Adipocyte (in vitro differentiated cells): Measurements from ENCODE around the gene NUBPL.
"Not testable (repeated sequence)": the region's sequence is repeated elsewhere in the genome, so short reads cannot be mapped to it uniquely, and the experiment has no call there.

Experiments
- DNase-seq: peaks from one replicate; pipeline ENCODE4 v3.0.0-alpha.2; 2015; ENCODE audit warnings: low read depth
- H3K27me3 ChIP-seq: replicated peaks from 2 replicates; pipeline ENCODE4 v1.7.0; 2013; ENCODE audit warnings: mild to moderate bottlenecking, low read length, moderate library complexity; ENCODE audit not compliant: control insufficient read depth, insufficient read depth
- H3K36me3 ChIP-seq: 2 replicates; pipeline ENCODE4 v1.7.0; 2013; ENCODE audit warnings: low read length, mild to moderate bottlenecking, moderate library complexity; ENCODE audit not compliant: control insufficient read depth, insufficient read depth, severe bottlenecking
- H3K4me1 ChIP-seq: 2 replicates; pipeline ENCODE4 v1.7.0; 2013; ENCODE audit warnings: mild to moderate bottlenecking, low read length, moderate library complexity; ENCODE audit not compliant: control insufficient read depth, insufficient read depth
- H3K4me3 ChIP-seq: 2 replicates; pipeline ENCODE4 v1.7.0; 2013; ENCODE audit warnings: mild to moderate bottlenecking, low read length, moderate library complexity
- H3K9ac ChIP-seq: 2 replicates; pipeline ENCODE4 v1.7.0; 2013; ENCODE audit warnings: mild to moderate bottlenecking, low read length, moderate library complexity
- H3K9me3 ChIP-seq: 2 replicates; pipeline ENCODE4 v1.7.0; 2013; ENCODE audit warnings: mild to moderate bottlenecking, low read length, moderate library complexity; ENCODE audit not compliant: control insufficient read depth

Gene NUBPL

GRCh38 chr14:31618884-31619283, 57.7 kb downstream of the NUBPL start:
- not testable (repeated sequence) for DNase-seq, H3K36me3 ChIP-seq, H3K27me3 ChIP-seq, H3K4me1 ChIP-seq, H3K4me3 ChIP-seq, H3K9me3 ChIP-seq, H3K9ac ChIP-seq

GRCh38 chr14:31619440-31619839, 58.2 kb downstream of the NUBPL start:
- H3K4me3 ChIP-seq = no peak overlapping the region
- no peaks in the 10 kb centered on the region for H3K27me3 ChIP-seq
- no peak for DNase-seq
- no peaks in the 10 kb centered on the region for H3K9me3 ChIP-seq
- H3K36me3 ChIP-seq = no peaks in the 10 kb centered on the region
- no peak overlapping the region for H3K9ac ChIP-seq
- no peaks in the 10 kb centered on the region for H3K4me1 ChIP-seq

- not testable (repeated sequence) for H3K36me3 ChIP-seq, H3K9ac ChIP-seq, DNase-seq, H3K4me1 ChIP-seq, H3K9me3 ChIP-seq, H3K27me3 ChIP-seq, H3K4me3 ChIP-seq
These were observed 59.7 kb downstream of the NUBPL start for GRCh38 chr14:31620898-31621297.

GRCh38 chr14:31622060-31622459, 60.9 kb downstream of the NUBPL start:
- Histone ChIP-seq H3K4me1 (no peaks in the 10 kb centered on the region), H3K9ac (no peak overlapping the region), H3K27me3 (no peaks in the 10 kb centered on the region), H3K36me3 (no peaks in the 10 kb centered on the region), H3K9me3 (no peaks in the 10 kb centered on the region), H3K4me3 (no peak overlapping the region)
- no peak for DNase-seq

GRCh38 chr14:31652900-31653299, 91.7 kb downstream of the NUBPL start:
- H3K9me3 ChIP-seq, H3K27me3 ChIP-seq, H3K4me1 ChIP-seq, H3K36me3 ChIP-seq, DNase-seq, H3K4me3 ChIP-seq, H3K9ac ChIP-seq: not testable (repeated sequence)

GRCh38 chr14:31657917-31658316, 96.7 kb downstream of the NUBPL start:
- DNase-seq = peak; percentile 1
- Histone ChIP-seq H3K27me3 (no peaks in the 10 kb centered on the region), H3K9ac (no peak overlapping the region), H3K36me3 (no peaks in the 10 kb centered on the region), H3K9me3 (peaks cover 7% of the 10 kb centered on the region), H3K4me3 (no peak overlapping the region), H3K4me1 (no peaks in the 10 kb centered on the region)

- no peak for DNase-seq
- Histone ChIP-seq H3K9me3 (no peaks in the 10 kb centered on the region), H3K27me3 (no peaks in the 10 kb centered on the region), H3K4me1 (no peaks in the 10 kb centered on the region), H3K36me3 (no peaks in the 10 kb centered on the region), H3K9ac (no peak overlapping the region), H3K4me3 (no peak overlapping the region)
These were observed 98.1 kb downstream of the NUBPL start for GRCh38 chr14:31659278-31659677.

GRCh38 chr14:31660191-31660590, 99.0 kb downstream of the NUBPL start:
- no peaks in the 10 kb centered on the region for H3K4me1 ChIP-seq
- no peak overlapping the region for H3K4me3 ChIP-seq
- DNase-seq = no peak
- no peaks in the 10 kb centered on the region for H3K36me3 ChIP-seq
- H3K9me3 ChIP-seq = no peaks in the 10 kb centered on the region
- no peak overlapping the region for H3K9ac ChIP-seq
- no peaks in the 10 kb centered on the region for H3K27me3 ChIP-seq

- DNase-seq = no peak
- Histone ChIP-seq H3K36me3 (no peaks in the 10 kb centered on the region), H3K27me3 (no peaks in the 10 kb centered on the region), H3K9ac (no peak overlapping the region), H3K4me1 (no peaks in the 10 kb centered on the region), H3K4me3 (no peak overlapping the region), H3K9me3 (no peaks in the 10 kb centered on the region)
These were observed 99.5 kb downstream of the NUBPL start for GRCh38 chr14:31660728-31661127.

GRCh38 chr14:31668348-31668747, 107.1 kb downstream of the NUBPL start:
- DNase-seq = no peak

GRCh38 chr14:31672709-31673108, 111.5 kb downstream of the NUBPL start:
- H3K4me3 ChIP-seq = no peak overlapping the region

More at GRCh38 chr14:31668348-31668747, 107.1 kb downstream of the NUBPL start:
- H3K4me3 ChIP-seq = no peak overlapping the region
- no peaks in the 10 kb centered on the region for H3K36me3 ChIP-seq
- no peaks in the 10 kb centered on the region for H3K27me3 ChIP-seq
- H3K9ac ChIP-seq = no peak overlapping the region
- H3K9me3 ChIP-seq = no peaks in the 10 kb centered on the region
- no peaks in the 10 kb centered on the region for H3K4me1 ChIP-seq

GRCh38 chr14:31677052-31677451, 115.8 kb downstream of the NUBPL start:
- H3K27me3 ChIP-seq = no peaks in the 10 kb centered on the region
- H3K4me3 ChIP-seq = no peak overlapping the region
- DNase-seq = no peak

More at GRCh38 chr14:31672709-31673108, 111.5 kb downstream of the NUBPL start:
- H3K9ac ChIP-seq = no peak overlapping the region
- no peaks in the 10 kb centered on the region for H3K27me3 ChIP-seq
- H3K4me1 ChIP-seq = no peaks in the 10 kb centered on the region
- peaks cover 2% of the 10 kb centered on the region for H3K36me3 ChIP-seq
- H3K9me3 ChIP-seq = no peaks in the 10 kb centered on the region
- no peak for DNase-seq

More at GRCh38 chr14:31677052-31677451, 115.8 kb downstream of the NUBPL start:
- Histone ChIP-seq H3K9me3 (peaks cover 1% of the 10 kb centered on the region), H3K9ac (no peak overlapping the region), H3K36me3 (peaks cover 4% of the 10 kb centered on the region), H3K4me1 (no peaks in the 10 kb centered on the region)
